ENCODE measurements around the gene SMIM35.

SMIM35 gene

DNA sequence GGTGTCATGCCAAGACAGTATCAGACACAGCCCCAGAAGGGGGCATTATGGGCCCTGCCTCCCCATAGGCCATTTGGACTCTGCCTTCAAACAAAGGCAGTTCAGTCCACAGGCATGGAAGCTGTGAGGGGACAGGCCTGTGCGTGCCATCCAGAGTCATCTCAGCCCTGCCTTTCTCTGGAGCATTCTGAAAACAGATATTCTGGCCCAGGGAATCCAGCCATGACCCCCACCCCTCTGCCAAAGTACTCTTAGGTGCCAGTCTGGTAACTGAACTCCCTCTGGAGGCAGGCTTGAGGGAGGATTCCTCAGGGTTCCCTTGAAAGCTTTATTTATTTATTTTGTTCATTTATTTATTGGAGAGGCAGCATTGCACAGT is 85.9 kb downstream of the SMIM35 start:
- no peaks in the 10 kb centered on the region for H3K27me3 ChIP-seq

DNA sequence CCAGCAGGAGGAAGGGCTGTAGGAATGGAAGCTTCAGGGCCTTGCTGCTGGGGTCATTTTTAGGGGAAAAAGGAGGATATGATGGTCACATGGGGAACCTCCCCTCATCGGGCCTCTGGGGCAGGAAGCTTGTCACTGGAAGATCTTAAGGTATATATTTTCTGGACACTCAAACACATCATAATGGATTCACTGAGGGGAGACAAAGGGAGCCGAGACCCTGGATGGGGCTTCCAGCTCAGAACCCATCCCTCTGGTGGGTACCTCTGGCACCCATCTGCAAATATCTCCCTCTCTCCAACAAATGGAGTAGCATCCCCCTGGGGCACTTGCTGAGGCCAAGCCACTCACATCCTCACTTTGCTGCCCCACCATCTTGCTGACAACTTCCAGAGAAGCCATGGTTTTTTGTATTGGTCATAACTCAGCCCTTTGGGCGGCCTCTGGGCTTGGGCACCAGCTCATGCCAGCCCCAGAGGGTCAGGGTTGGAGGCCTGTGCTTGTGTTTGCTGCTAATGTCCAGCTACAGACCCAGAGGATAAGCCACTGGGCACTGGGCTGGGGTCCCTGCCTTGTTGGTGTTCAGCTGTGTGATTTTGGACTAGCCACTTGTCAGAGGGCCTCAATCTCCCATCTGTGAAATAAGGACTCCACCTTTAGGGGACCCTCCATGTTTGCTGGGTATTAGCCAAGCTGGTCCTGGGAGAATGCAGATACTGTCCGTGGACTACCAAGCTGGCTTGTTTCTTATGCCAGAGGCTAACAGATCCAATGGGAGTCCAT is 86.5 kb downstream of the SMIM35 start:
- TF ChIP-seq CTCF (IDR thresholded peaks at IDR 0.05): no peak
- Histone ChIP-seq H3K9me3 (no peaks in the 10 kb centered on the region), H3K36me3 (peaks cover 57% of the 10 kb centered on the region), H3K27me3 (no peaks in the 10 kb centered on the region), H3K4me1 (ENCODE audit: control insufficient read depth in 1 of 2, insufficient read depth in 1 of 2, low read depth in 1 of 2, low read length in 1 of 2) (peaks cover 17 to 23% of the 10 kb centered on the region in 2 experiments), H3K27ac (no peak overlapping the region), H3K4me3 (ENCODE audit: low read depth in 1 of 2, low read length in 1 of 2) (no peak overlapping the region)

More for the DNA sequence above, 85.9 kb downstream of the SMIM35 start:
- Histone ChIP-seq H3K4me3 (ENCODE audit: low read depth in 1 of 2, low read length in 1 of 2) (no peak overlapping the region), H3K27ac (no peak overlapping the region), H3K4me1 (ENCODE audit: control insufficient read depth in 1 of 2, insufficient read depth in 1 of 2, low read depth in 1 of 2, low read length in 1 of 2) (peaks cover 17 to 23% of the 10 kb centered on the region in 2 experiments), H3K9me3 (no peaks in the 10 kb centered on the region), H3K36me3 (peaks cover 51% of the 10 kb centered on the region)
- TF ChIP-seq CTCF (IDR thresholded peaks at IDR 0.05): no peak

- peaks cover 17 to 23% of the 10 kb centered on the region in 2 experiments for H3K4me1 ChIP-seq (ENCODE audit: control insufficient read depth in 1 of 2, insufficient read depth in 1 of 2, low read depth in 1 of 2, low read length in 1 of 2)
Observed at GRCh38 chr11:117999354-117999993, 87.3 kb downstream of the SMIM35 start.

GRCh38 chr11:117998664-117999353 is 88.0 kb downstream of the SMIM35 start:
- H3K4me3 ChIP-seq (ENCODE audit: low read depth in 1 of 2, low read length in 1 of 2): no peak overlapping the region
- H3K4me1 ChIP-seq (ENCODE audit: control insufficient read depth in 1 of 2, insufficient read depth in 1 of 2, low read depth in 1 of 2, low read length in 1 of 2): peaks cover 22 to 30% of the 10 kb centered on the region in 2 experiments
- TF ChIP-seq CTCF (IDR thresholded peaks at IDR 0.05): no peak
- no peaks in the 10 kb centered on the region for H3K27me3 ChIP-seq
- no peaks in the 10 kb centered on the region for H3K9me3 ChIP-seq
- peaks cover 71% of the 10 kb centered on the region for H3K36me3 ChIP-seq
- no peak overlapping the region for H3K27ac ChIP-seq

More at GRCh38 chr11:117999354-117999993, 87.3 kb downstream of the SMIM35 start:
- no peak overlapping the region for H3K4me3 ChIP-seq (ENCODE audit: low read depth in 1 of 2, low read length in 1 of 2)
- no peaks in the 10 kb centered on the region for H3K9me3 ChIP-seq
- H3K27ac ChIP-seq: no peak overlapping the region
- no peak for TF ChIP-seq CTCF (IDR thresholded peaks at IDR 0.05)
- H3K36me3 ChIP-seq: peaks cover 64% of the 10 kb centered on the region
- no peaks in the 10 kb centered on the region for H3K27me3 ChIP-seq

DNA sequence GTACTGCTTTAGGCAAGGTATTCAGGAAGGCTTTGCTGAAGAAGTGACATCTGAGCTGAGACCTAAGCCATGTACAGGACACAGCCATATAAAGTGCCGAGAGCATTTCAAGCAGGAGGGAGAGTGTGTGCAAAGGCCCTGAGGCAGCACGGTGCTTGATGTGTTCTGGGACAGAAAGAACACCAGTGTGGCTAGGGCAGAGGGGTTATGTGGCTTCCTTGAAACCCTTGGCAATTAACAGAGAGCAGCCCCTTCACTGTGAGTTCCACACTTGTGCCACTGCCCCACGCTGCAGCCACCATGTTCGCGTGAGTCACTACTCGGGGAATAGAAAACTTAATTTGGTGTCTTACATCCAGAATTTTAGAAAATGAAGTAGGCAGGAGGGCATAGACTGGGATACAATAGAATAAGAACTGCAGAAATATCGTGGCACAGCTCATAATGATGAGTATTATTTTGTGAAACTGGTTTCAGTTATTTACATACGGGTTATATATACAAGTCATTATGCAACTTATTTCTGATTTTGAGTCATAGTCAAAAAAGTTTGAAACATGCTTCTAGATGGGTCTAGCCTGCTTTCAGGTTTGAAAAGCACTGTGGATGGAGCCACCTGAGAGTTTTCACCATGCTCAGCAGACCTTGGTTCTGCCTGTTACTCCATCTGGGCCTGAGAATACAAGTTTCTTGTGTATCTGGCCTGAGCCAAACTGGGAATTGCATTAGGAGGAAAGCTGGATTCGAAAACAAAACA is 88.8 kb downstream of the SMIM35 start:
- no peaks in the 10 kb centered on the region for H3K9me3 ChIP-seq
- H3K36me3 ChIP-seq: peaks cover 79% of the 10 kb centered on the region
- H3K4me1 ChIP-seq (ENCODE audit: control insufficient read depth in 1 of 2, insufficient read depth in 1 of 2, low read depth in 1 of 2, low read length in 1 of 2): peaks cover 17 to 25% of the 10 kb centered on the region in 2 experiments
- no peaks in the 10 kb centered on the region for H3K27me3 ChIP-seq
- no peak overlapping the region for H3K27ac ChIP-seq
- H3K4me3 ChIP-seq (ENCODE audit: low read depth in 1 of 2, low read length in 1 of 2): no peak overlapping the region
- no peak for TF ChIP-seq CTCF (IDR thresholded peaks at IDR 0.05)

Data from neutrophil (primary cell).